GM19043 (cell line): ENCODE data around the gene RIMOC1.

Experiments used
- ATAC-seq: cut with Tn5 transposase; IDR thresholded peaks from one replicate; pipeline ENCODE4 v1.9.1; 2021; ENCODE audit warnings: low read depth; ENCODE audit not compliant: unreplicated experiment

Gene RIMOC1, protein sequence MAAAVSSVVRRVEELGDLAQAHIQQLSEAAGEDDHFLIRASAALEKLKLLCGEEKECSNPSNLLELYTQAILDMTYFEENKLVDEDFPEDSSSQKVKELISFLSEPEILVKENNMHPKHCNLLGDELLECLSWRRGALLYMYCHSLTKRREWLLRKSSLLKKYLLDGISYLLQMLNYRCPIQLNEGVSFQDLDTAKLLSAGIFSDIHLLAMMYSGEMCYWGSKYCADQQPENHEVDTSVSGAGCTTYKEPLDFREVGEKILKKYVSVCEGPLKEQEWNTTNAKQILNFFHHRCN

DNA sequence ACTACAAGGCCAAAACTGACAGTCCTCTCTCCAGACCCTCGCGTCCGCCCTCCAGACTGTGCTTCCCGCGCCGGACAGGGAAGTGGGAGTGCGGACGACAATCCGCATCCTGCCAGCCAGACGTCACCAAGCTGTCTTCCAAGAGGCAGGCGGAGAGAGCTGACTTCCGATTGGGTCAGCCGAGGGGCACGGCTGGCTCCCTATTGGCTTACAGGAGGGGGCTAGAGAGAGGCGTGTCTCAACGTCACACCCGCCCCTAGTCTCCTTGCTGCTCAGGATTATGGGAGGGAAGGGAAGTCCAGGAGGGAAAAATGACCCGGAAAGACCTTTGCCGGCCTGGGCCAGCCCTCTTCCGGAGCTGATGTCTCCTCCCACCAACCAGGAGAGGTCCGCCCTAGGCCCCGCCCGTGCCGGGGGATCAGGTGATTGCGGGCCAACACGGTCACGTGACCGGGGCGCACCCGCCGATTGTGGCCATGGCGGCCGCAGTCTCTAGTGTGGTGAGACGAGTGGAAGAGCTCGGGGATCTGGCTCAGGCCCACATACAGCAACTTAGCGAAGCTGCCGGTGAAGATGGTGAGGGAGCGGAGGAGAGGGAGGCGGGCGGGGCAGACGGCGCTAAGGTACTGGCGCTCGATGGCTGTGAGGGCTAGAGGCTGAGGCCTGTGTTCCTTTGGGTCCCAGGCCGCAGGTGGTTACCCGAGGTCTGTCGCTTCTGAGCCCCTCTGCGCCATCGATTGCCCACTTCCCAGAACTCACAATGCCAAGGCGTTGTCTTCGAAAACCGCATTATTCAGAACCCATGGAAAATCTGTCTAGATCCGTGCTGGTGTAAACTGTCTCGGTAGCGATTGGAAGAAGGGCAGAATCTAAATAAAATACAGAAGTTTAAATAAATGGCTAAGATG is at the start of gene RIMOC1:
RIMOC1 (plus strand) TSS at position 453 of the 908 bp plus-strand sequence; CDS start at position 477, 24 bp downstream.
- ATAC-seq: peak; percentile 99

DNA sequence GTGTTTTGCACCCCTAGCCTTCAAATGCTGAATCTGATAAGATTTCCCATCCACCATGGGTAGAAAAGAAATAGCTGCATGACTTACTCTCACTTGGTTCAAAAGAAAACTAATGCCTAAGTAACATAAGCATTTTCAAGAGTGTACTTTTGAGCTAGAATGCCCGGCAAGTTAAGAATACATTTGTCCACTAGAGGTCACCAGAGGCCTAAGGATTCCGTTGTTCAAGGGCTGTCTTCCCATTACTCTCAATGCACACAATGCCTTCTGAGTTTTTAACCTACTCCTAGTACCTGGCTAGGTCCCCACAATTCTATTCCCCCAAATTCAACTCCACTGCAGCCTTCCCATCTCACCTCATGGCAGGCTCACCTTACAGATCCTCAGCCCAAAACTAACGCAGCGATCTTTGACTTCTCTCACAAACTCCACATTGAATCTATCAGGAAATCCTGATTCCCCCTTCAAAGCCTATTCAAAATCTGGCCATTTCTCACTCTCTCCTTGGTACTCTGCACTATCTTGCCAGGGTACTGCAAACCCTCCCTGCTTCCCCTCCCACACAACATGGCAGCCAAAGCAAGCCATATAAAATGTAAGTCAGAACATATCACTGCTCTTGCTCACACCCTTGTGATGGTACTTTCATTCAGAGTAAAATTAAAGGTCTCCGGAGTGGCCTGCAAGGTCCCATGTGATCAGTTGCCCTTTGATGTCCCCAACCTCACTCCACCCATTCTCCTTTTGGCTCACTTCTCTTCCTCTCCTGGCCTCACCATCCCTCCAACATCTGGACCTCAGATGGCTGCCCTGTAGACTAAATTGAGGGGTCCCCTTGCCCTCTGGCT is 47.3 kb upstream of the RIMOC1 start:
- ATAC-seq: peak; percentile 82

DNA sequence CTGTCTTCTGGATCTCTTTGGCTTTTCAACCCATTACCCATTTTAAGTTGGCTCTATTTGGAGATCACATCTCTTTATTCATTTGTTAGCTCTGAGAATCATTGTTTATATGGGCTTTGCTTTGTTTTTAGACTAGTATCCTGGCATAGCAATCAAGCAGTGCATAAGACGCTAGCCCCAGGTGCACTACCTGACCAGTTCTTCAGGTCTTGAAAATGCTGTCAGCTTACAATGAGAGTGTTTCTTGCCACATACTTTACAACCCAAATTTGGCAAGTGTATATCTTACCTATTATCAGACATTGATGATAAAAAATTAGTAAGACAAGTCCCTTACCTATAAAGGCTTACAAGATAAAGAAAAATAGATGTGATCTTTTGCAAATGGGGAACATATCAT is 46.2 kb upstream of the RIMOC1 start:
- ATAC-seq: no peak

DNA sequence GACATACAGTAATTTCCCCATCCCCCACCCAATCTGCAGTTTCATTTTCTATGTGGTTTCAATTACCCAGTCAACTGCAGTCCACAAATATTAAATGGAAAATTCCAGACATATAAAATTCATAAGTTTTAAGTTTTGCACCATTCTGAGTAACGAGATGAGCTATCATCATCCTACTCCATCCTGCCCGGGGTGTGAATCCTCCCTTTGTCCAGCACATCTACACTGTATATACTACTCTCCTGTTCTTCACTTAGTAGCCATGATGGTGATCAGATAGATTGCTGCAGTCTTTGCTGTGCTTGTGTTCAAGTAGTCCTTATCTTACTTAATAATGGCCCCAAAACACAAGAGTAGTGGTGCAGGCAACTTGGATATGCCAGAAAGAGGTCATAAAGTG is 45.3 kb upstream of the RIMOC1 start:
- no peak for ATAC-seq

DNA sequence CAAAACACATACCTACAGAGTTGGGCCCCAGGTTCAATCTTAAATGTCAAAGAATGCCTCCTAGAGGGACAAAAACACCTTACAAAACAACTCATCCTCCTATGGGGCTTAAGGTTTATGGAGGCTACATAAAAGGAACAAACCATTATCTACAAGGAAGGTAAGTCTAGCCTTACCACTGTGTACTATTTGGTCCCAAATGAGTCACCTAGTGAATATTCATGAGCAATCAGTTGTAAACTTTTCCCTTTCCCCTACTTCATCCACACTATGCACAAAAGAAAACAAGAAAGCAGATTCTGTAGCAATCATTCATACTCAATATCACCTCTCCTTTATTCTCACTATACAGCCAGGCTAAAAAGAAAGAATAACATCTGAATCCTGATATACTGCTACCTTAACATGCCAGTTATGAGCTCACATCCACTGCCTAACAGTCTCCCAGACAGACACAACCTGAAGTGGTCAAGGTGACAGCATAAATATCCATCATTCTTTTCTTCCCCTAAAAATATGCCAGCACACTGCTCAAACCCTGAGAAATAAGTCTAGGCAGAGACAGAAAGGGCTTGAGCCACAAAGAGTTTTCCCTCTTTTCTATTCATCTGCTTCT is 40.2 kb upstream of the RIMOC1 start:
- peak; percentile 60 for ATAC-seq

DNA sequence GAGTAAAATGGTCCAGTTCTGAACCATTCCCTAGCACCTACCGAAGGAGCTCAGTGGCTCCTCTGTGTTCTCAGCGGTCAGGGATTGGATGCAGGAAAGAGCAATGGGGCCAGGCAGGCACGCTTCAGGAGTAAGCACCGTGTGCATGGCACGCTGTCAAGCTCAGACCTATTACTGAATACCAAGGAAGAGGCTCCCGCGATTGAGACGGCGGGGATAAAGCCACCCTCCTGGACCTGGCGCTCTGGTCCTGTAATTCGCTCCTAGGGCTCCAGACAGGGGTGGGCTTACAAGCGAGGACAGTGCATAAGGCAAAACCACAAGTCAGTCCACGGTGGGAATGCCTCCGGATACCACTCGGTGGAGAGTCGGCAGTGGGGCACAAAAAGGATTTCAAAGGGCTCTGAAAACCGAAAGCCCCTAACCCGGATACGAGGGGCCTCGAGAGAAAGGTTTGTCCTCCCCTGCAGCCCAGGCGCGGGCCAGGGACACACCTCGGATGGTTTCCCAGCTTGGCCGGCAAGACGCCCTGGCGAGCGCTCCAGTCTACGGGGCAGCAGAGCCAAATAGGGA is 34.9 kb upstream of the RIMOC1 start:
- no peak for ATAC-seq

DNA sequence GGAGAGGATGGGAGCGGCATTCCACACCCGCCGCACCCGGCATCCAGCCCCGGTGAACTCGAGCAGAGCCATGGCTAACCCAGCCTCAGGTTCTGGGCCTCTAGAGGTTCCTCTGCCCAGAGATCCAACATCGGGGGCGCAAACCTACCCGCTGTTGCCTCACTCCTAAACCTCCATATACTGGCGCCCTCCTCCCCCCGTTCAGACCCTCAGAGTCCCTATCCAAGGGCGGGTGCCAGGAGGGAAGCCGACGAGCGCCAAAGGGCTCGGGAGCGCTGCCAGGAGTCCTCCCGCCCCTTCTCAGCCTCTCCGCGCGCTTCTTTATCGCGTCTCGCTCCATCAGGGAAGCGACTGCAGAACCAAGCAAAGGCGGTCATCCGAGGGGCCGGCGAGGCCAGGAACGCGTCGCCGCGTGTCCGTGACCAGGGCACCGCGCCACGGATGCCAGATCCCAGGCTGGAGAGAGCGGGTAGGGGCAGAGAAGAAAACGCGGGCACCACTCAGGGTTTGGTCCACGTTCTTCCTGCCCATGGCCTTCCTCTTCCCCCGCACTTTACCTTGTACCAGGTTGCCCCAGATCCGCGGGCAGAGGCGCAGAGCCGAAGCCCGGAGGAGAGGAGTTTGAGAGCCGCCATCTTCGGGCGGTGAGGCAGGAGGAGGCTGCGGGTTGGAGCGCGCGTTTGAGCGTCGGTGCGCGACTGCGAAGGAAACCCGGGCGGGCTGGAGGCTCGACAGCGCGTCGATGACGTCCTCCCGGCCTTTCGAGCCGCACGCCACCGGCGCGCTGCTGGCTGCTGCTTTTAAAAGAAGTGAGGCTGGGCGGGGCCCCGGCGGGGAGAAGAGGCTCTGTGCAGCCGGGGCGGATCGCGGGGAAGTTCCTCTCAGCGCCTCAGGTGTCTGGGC is 34.2 kb upstream of the RIMOC1 start, which contains the start of gene OXCT1:
OXCT1 (minus strand) TSS at position 702 of the 903 bp plus-strand sequence; CDS start at position 635, 67 bp downstream.
- ATAC-seq: peak; percentile 88

DNA sequence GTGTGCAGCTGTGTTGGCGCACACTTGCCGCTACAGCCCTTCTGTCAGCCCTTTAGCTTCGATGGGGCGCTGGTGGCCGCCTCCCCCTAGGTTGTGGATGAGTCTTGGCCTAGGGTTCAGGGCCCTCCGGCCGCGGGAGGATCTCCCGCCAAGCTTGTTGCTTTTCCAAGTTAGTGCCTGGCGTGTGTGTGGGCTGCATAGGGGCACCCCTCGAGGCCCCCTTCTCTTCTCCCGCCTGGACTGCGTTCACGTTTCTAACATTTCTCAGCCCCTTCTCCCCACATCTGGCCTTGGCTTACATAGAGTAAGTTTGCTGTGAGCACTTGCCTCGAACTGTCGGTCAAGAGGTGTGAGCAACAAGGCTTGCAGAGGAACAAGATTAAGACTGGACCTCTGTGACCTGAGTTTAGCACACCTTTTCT is 33.5 kb upstream of the RIMOC1 start:
- ATAC-seq: no peak

DNA sequence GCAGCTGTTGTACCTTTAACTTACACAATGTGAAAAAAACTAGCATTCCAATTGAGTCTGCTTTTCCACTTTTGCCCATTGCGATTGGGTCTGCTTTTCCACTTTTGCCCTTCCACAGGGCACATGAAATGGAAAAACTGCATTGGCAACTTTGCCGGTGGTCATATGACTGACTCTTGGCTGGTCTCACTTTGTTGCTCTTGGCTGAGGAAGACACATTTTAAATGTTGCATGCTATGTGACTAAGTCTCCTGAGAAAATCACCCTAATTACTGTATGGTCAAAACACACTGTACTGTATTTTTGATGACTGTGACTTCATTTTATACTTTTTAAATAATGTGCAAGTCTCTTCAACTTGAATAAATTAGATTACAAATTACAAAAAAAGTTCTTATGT is 32.3 kb upstream of the RIMOC1 start:
- no peak for ATAC-seq

DNA sequence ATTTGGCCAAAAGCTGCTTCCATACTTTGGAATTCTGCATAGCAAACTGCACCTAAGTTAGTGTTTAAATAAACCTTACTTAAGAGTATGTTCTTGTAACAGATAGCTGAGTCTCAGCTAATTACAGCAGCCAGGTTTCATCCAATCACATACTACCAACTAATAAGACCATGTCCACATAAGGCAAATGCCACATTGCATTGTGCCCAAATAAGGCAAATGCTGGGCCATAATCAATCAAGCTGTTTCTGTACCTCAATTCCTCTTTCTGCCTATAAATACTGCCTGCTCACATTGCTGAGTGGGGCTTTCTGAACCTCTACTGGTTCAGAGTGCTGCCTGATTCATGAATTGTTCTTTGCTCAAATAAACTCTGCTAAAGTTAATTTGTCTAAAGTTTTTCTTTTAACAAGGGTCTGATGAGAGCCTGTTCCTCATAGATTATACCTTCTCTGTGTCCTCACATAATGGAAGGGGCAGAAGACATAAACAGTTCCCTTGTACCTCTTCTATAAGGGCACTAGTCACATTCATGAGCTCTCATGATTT is 29.6 kb upstream of the RIMOC1 start:
- no peak for ATAC-seq

DNA sequence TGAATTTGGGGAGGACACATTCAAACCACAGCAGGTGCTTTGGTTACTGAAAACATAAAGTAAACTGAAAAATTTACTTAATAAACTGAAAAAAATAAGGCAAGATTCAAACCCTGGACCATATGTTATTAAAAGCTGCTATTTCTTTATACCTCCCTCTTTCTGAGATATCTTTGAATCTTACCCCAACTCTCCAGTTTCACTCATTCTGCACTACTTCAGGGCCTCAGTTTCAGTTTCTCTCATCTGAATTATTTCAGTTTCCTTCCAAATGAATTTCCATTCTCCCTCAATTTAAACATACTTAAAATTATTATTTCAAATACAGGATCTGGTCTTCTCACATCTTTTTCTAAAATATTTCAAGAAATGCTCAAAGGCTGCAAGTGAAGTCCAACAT is 29.0 kb upstream of the RIMOC1 start:
- no peak for ATAC-seq

DNA sequence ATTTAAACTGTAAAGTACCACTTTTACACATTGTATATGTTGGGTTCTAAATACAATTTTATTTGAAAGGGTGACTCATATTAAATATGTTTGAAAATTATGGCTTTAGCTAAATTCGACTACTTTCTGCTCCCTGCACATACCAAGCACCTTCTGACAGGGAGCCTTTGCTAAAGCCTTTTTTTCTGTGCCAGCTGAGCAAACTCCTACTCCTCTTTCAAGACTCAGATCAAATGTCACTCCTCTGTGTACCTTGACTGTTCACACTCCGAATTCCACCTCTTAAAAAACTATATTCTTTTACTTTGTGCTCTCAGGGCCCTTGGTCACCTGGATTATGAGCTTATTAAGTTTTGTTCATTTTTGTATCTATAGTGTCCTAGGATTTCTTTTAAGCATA is 27.5 kb upstream of the RIMOC1 start:
- ATAC-seq: no peak

DNA sequence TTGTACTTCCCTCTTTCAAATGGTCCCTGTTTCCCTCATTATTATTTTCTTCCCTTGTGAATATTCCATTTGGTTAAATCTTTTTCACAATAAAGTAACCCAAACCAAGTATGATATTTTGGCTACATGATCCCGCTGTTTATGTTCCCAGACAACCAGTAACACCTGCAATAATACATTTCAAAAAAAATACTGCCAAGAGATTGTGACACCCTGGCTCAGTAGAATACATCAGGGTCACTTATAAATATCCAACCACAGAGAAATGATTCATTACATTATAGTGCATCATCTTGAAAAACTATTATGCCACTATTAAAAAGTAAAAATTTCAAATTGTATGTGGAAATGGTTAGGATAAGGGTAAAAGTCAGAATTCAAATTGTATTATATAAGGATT is 26.7 kb upstream of the RIMOC1 start:
- ATAC-seq: no peak

DNA sequence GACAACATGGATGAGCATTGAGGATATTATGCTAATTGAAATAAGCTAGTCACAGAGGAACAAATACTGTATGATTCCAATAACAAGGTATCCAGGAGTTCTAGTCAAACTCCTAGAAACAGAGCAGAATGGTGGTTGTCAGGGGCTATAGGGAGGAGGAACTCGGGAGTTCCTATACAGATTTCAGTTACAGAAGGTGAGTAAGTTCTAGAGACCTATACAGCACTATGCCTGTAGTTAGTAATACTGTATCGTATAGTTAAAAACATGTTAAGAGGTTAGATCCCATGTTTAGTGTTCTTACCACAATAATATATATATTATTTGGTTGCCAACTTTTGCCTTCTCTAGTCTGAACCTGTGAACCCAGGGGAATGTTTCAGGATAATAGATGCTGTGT is 26.0 kb upstream of the RIMOC1 start:
- peak; percentile 40 for ATAC-seq

DNA sequence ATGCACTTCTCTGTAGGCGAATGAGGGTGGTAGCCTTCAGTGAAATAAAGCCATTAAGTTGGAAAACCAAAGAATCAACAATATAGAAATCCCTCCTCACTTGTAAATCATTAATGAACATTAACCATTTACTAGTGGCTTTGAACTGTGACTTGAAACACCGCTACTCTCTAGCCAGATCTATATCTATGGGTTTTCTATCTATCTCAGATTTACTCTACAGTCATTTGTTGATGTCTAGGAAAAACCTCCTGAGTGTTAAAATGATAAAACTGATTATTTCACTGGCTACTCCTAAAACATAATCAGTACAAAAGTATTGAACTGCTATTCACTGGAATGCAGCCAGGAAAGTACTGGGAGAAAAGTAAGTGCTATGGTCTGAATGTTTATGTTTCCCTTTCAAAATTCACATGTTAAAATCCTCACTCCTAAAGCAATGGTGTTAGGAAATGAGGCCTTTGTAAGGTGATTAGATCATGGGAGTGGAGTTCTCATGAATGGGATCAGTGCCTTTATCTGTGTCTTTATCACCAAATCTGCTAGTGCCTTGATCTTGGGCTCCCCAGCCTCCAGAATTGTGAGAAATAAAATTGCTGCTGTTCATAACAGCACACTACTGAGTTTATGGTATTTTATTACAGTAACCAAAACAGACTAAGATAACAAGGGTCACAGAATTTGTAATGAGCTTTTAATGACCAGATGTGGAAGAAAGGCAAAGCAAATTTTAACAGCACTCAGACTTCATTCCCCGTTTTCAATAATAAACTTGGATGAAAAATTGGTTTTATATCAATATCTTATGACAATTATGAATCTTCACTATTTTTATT is 25.3 kb upstream of the RIMOC1 start:
- ATAC-seq: peak; percentile 74

DNA sequence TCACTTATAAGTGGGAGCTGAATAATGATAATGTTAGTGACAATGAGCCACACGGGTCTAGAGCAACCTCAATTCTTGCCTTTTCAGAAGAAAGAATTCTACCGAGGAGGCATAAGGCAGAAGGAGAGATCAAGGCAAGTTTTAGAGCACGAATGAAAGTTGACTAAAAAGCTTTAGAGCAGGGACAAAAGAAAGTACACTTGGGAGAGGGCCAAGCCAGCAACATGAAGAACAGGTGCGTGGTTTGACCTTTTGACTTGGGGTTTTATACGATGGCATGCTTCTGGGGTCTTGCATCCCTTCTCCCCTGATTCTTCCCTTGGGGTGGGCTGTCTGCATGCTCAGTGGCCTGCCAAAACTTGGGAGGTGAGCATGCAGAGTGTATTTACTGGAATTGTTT is 21.4 kb upstream of the RIMOC1 start:
- ATAC-seq: no peak

DNA sequence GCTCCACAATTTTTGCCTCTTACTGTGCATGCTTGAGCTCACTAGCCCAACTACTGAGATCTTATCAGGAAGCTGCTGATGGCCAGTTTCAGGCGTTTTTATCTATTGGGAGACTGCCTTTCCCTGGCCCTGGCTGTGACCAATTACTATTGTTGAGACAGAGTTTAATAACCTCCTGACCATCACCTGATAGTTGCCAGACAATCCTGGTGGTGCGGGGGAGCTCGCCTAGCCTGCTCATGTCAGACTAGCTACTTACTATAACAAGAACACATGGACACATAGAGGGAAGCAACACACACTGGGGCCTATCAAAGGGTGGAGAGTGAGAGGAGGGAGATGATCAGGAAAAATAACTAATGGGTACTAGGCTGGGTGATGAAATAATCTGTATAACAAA is 20.9 kb upstream of the RIMOC1 start:
- ATAC-seq: no peak

DNA sequence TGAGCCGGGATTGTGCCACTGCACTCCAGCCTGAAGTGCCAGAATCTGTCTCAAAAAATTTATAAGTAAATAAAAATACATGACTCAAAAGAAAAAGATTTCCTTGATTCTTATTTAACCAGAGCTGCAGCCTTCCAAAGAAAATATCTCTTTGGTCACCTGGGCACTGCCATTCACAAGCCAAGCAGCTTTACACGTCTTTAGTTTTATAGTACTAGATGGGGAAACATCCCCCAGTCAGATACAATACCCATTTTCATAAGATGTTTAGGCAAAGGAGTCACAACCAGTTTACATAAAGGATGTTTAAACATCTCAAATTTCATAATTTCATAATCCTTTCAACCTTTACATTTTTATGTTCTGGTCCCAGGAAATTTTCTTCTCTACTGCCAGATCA is 20.2 kb upstream of the RIMOC1 start:
- no peak for ATAC-seq
